GM12874 (cell line): ENCODE results near the gene BPIFA2.
A peak's percentile ranks its signal among the peaks of the same experiment; 100 is the strongest.

Experiments used
- TF ChIP-seq, protein P1 (sequence below): IDR thresholded peaks from 2 replicates; pipeline ENCODE4 v1.5.1; 2011; ENCODE audit warnings: low read depth, mild to moderate bottlenecking, control low read depth, low read length, moderate library complexity; ENCODE audit not compliant: insufficient read depth

Gene BPIFA2

DNA sequence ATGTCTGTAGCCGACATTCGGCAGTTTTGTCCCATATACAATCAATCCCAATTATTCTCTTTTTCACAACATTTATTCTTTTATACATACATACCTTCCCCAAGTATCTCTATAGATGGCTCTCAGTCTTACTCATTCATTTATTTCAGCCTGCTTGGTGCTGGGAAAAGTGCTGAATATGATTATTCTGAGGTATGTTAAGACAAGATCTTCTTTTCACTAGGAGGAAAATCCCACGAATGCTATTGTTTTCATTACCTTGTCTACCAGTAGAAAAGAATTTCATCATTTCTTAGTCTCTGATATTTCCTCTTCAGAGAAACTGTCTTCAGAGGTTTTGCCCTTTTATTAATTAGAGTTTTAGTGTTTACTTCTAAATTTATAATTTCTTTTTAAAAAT, 35.5 kb downstream of the BPIFA2 start:
- TF ChIP-seq, protein P1, sequence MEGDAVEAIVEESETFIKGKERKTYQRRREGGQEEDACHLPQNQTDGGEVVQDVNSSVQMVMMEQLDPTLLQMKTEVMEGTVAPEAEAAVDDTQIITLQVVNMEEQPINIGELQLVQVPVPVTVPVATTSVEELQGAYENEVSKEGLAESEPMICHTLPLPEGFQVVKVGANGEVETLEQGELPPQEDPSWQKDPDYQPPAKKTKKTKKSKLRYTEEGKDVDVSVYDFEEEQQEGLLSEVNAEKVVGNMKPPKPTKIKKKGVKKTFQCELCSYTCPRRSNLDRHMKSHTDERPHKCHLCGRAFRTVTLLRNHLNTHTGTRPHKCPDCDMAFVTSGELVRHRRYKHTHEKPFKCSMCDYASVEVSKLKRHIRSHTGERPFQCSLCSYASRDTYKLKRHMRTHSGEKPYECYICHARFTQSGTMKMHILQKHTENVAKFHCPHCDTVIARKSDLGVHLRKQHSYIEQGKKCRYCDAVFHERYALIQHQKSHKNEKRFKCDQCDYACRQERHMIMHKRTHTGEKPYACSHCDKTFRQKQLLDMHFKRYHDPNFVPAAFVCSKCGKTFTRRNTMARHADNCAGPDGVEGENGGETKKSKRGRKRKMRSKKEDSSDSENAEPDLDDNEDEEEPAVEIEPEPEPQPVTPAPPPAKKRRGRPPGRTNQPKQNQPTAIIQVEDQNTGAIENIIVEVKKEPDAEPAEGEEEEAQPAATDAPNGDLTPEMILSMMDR: no peak

DNA sequence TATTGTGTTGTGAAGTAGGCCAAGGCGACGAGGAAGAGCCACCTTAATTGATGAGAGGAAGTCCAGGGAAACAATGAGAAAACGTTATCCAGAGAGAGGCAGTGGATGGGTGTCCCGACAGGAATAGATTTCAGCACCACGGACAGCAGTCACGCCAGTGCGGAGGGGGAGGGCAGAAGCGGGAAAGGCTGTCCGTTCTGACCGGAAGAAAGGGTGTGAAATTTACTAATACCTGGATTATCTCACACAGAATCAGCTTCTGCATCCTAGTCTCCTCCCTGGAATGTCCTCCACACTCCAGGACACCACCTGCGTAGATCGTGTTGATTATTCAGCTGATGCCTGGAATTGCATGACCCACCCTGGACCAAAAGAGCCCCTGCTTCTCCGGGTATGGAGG, 41.8 kb downstream of the BPIFA2 start:
- TF ChIP-seq, protein P1: no peak

- TF ChIP-seq, protein P1: no peak
Measured at GRCh38 chr20:33210371-33210770, 42.4 kb downstream of the BPIFA2 start.

DNA sequence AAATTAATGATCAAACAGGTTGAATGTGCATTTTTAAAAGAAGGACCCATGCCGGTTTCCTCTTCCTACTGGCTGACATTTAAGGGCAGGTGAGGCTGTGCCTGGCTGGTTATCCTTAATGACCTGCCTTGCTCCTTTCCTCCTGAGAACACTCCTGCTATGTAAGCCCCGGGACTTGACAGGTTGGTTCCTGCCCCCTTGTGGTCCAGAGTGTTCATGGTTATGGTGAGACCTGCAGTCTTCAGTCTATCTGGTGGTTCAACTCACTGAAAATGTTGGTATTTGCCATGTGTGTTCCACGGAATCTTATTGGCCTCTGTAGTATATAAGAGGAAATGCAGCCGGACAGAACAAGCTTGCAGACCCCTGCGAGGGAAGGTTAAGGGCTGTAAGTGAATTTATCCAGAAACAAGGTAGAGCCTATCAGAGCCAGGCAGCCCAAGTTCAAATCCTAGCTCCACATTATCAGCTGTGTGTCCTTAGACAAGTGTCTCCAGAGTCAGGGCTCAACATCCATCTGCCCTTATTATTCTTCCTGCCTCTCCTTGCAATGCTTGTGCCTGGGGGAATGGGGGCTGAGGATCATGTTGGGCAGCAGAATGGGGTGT, 44.0 kb downstream of the BPIFA2 start:
- TF ChIP-seq, protein P1: peak; percentile 53; the same call in 1 of the 2 replicates

GRCh38 chr20:33217052-33217451, 49.1 kb downstream of the BPIFA2 start, which contains the start of gene BPIFA3:
Gene BPIFA3, plus strand, starts transcription at chr20:33217352. Its CDS starts 185 bp downstream, at chr20:33217537.
- TF ChIP-seq, protein P1: no peak

- TF ChIP-seq, protein P1: no peak
Measured at GRCh38 chr20:33224399-33224798, 56.4 kb downstream of the BPIFA2 start.

DNA sequence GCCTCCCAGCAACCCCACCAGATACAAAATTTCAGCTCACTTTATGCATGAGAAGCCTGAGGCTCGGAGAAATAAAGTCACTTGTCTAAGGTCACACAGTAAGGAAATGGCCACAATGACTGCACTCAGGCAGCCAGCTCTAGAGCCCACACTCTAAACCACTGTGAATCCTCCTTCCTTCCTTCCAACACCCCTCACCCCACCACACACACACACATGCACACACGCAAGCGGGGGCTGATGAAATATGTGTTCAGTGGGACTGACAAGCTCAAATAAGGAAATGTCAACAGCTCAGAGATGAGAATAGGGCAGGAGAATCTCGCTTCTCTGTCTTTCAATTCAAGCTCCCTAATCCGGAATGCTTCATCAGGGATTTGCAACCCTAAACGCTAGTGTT, 61.9 kb downstream of the BPIFA2 start:
- TF ChIP-seq, protein P1: no peak
